HCT116 (cell line): Measurements from ENCODE around the gene GNB1. TPM values are rescaled to one million over a fixed set of nuclear protein-coding genes. Genes with fewer than 3 reads are reported as not detected.

Experiments used
- ATAC-seq: fragments of 200-7000 bp; cut with Tn5 transposase; 2 replicates; pipeline ENCODE4 v1.9.1; 2020; ENCODE audit warnings: mild to moderate bottlenecking, moderate library complexity
- BruUV-seq: library from RNA; stranded (reverse); fragments of 400-500 nt; replicated peaks from 2 replicates; lab custom pipeline; 2021; lab: Mats Ljungman, UMichigan
- CTCF ChIA-PET: fragments of 300-600 bp; sonication (Branson Sonifier 250); formaldehyde crosslinking; loops from one replicate; lab custom pipeline; 2021; ENCODE audit warnings: antibody characterized with exemption; lab: Charles Lee
- POLR2A ChIA-PET: fragments of 300-600, 350-600 bp; sonication (Branson Sonifier 250); formaldehyde crosslinking; loops from one replicate; lab custom pipeline; 2021; ENCODE audit warnings: antibody characterized with exemption; lab: Charles Lee
- RAD21 ChIA-PET, 2 experiments: fragments of 300-600 bp; sonication (Branson Sonifier 250); formaldehyde crosslinking; loops; one replicate each; lab custom pipeline; 2023; ENCODE audit warnings: low total read pairs in 2 of 2; ENCODE audit not compliant: uncharacterized antibody in 2 of 2, unreplicated experiment in 2 of 2, low non-redundant PET in 1 of 2; lab: Charles Lee
- DNase-seq: peaks from one replicate; pipeline ENCODE4 v3.0.0-alpha.2; 2010; ENCODE audit warnings: low read depth, low spot score
- H2AFZ ChIP-seq: fragments of 200-600 bp; shearing (Covaris generic), sonication (generic); 2 replicates; pipeline ENCODE4 v1.6.1; 2017; ENCODE audit warnings: low read depth, mixed run types, mixed read lengths, antibody characterized with exemption, low read length; ENCODE audit not compliant: poor library complexity, severe bottlenecking
- H3K27ac ChIP-seq: 2 replicates; pipeline ENCODE4 v1.5.1; 2012; ENCODE audit warnings: low read depth, low read length
- H3K27me3 ChIP-seq: fragments of 200-600 bp; sonication (generic); 2 replicates; pipeline ENCODE4 v1.6.1; 2016; ENCODE audit warnings: mixed run types, low read length, mixed read lengths; ENCODE audit not compliant: insufficient read depth
- H3K36me3 ChIP-seq, 2 experiments: fragments of 200-500 bp in 1 of 2; fragments of 200-600 bp in 1 of 2; sonication (Bioruptor generic) in 1 of 2; sonication (generic) in 1 of 2; 2 replicates each; pipeline versions ENCODE4 v1.5.1 to v1.6.1; 2014 to 2016; ENCODE audit warnings: low read length in 2 of 2, inconsistent platforms in 1 of 2, mixed read lengths in 1 of 2, mixed run types in 1 of 2; ENCODE audit not compliant: insufficient read depth in 2 of 2, control insufficient read depth in 1 of 2
- H3K4me1 ChIP-seq, 2 experiments: fragments of 200-600 bp in 1 of 2; sonication (generic) in 1 of 2; 2 replicates each; pipeline versions ENCODE4 v1.5.1 to v1.6.1; 2012 to 2017; ENCODE audit warnings: low read length in 2 of 2, inconsistent platforms in 1 of 2, mild to moderate bottlenecking in 1 of 2, mixed read lengths in 1 of 2, mixed run types in 1 of 2, moderate library complexity in 1 of 2; ENCODE audit not compliant: insufficient read depth in 2 of 2, control insufficient read depth in 1 of 2
- H3K4me2 ChIP-seq: fragments of 200-600 bp; sonication (generic); 2 replicates; pipeline ENCODE4 v1.6.1; 2017; ENCODE audit warnings: mixed run types, low read length, mixed read lengths
- H3K4me3 ChIP-seq, 2 experiments: fragments of 200-600 bp in 1 of 2; sonication (generic) in 1 of 2; replicated peaks in 1 of 2; 2 replicates each; pipeline ENCODE4 v1.5.1; 2011 to 2016; ENCODE audit warnings: low read length in 2 of 2, control low read depth in 1 of 2, low read depth in 1 of 2, mild to moderate bottlenecking in 1 of 2, mixed read lengths in 1 of 2, mixed run types in 1 of 2
- H3K79me2 ChIP-seq: fragments of 200-600 bp; sonication (generic); 2 replicates; pipeline ENCODE4 v1.6.1; 2017; ENCODE audit warnings: mild to moderate bottlenecking, mixed run types, low read length, moderate library complexity, mixed read lengths; ENCODE audit not compliant: insufficient read depth
- H3K9ac ChIP-seq: fragments of 200-600 bp; sonication (generic); 2 replicates; pipeline ENCODE4 v1.6.1; 2016; ENCODE audit warnings: low read length, mixed read lengths
- H3K9me2 ChIP-seq: fragments of 200-600 bp; sonication (generic), shearing (Covaris generic); 2 replicates; pipeline ENCODE4 v1.6.1; 2017; ENCODE audit warnings: mixed run types, mild to moderate bottlenecking, moderate library complexity; ENCODE audit not compliant: insufficient read depth
- H3K9me3 ChIP-seq, 2 experiments: fragments of 200-500 bp in 1 of 2; fragments of 200-600 bp in 1 of 2; sonication (Bioruptor generic) in 1 of 2; sonication (generic) in 1 of 2; 2 replicates each; pipeline ENCODE4 v1.6.1; 2014 to 2017; ENCODE audit warnings: low read length in 2 of 2, mixed read lengths in 2 of 2, inconsistent platforms in 1 of 2, low read depth in 1 of 2, mild to moderate bottlenecking in 1 of 2, mixed run types in 1 of 2, moderate library complexity in 1 of 2; ENCODE audit not compliant: control insufficient read depth in 1 of 2, insufficient read depth in 1 of 2
- H4K20me1 ChIP-seq: fragments of 200-600 bp; sonication (generic), shearing (Covaris generic); 2 replicates; pipeline ENCODE4 v1.6.1; 2017; ENCODE audit warnings: mixed run types, mild to moderate bottlenecking, moderate library complexity; ENCODE audit not compliant: insufficient read depth
- EZH2phosphoT487 ChIP-seq: fragments of 200-600 bp; IDR thresholded peaks from 2 replicates; pipeline ENCODE4 v1.6.1; 2018; ENCODE audit warnings: antibody characterized with exemption, borderline replicate concordance
- POLR2A ChIP-seq: IDR thresholded peaks from 2 replicates; pipeline ENCODE4 v1.7.0; 2011; ENCODE audit warnings: borderline replicate concordance; ENCODE audit not compliant: insufficient read depth, insufficient read length; ENCODE audit errors: extremely low read depth
- POLR2AphosphoS5 ChIP-seq: IDR thresholded peaks from 2 replicates; pipeline ENCODE4 v1.6.1; 2011; ENCODE audit warnings: mild to moderate bottlenecking, low read depth, low read length, moderate library complexity
- RAD21 ChIP-seq: IDR thresholded peaks from 2 replicates; pipeline ENCODE4 v1.6.1; 2012; ENCODE audit warnings: low read depth, mild to moderate bottlenecking
- SIN3A ChIP-seq: IDR thresholded peaks from 2 replicates; pipeline ENCODE4 v1.6.1; 2012; ENCODE audit warnings: low read depth
- SRF ChIP-seq: IDR thresholded peaks from 2 replicates; pipeline ENCODE4 v1.6.1; 2012; ENCODE audit warnings: low read depth
- TCF7L2 ChIP-seq: IDR thresholded peaks from 2 replicates; pipeline ENCODE4 v1.7.0; 2011; ENCODE audit warnings: borderline replicate concordance, inconsistent platforms; ENCODE audit not compliant: insufficient read depth, insufficient read length; ENCODE audit errors: extremely low read depth
- ZBTB33 ChIP-seq: IDR thresholded peaks from 2 replicates; pipeline ENCODE4 v1.6.1; 2011; ENCODE audit warnings: mild to moderate bottlenecking, low read length, moderate library complexity; ENCODE audit not compliant: insufficient replicate concordance; ENCODE audit errors: extremely low read depth
- intact Hi-C: fragments of 100-400 bp; cut with micrococcal nuclease; formaldehyde crosslinking; loops from 2 replicates; pipeline ENCODE4 v1.10.0; 2022
- total RNA-seq: library from RNA; stranded (reverse); gene quantifications from one replicate; pipeline ENCODE4 v1.2.1, GENCODE V29; 2021; ENCODE audit not compliant: unreplicated experiment

GNB1 gene
- total RNA-seq, 1 experiment from 2014 or later, result 371 TPM

- no peak overlapping the region for H3K9ac ChIP-seq
- BruUV-seq, result no TSS peak
- ATAC-seq (no peak), DNase-seq (no peak)
- no peaks in the 10 kb centered on the region for H4K20me1 ChIP-seq
- H3K27ac ChIP-seq, result no peak overlapping the region
- no peak overlapping the region for H2AFZ ChIP-seq
- H3K79me2 ChIP-seq, result peaks cover 28% of the 10 kb centered on the region
- H3K27me3 ChIP-seq, result no peaks in the 10 kb centered on the region
- peaks cover 2 to 41% of the 10 kb centered on the region in 2 experiments; a peak in 3 of 4 replicates for H3K36me3 ChIP-seq
- POLR2A ChIA-PET, result no interaction called here
- intact Hi-C loops, result no loop called here
- no peaks in the 10 kb centered on the region for H3K9me2 ChIP-seq
- CTCF ChIA-PET, result no interaction called here
- TF ChIP-seq POLR2A, result no peak
- TF ChIP-seq SIN3A, result no peak
- TF ChIP-seq EZH2phosphoT487, result no peak
- TF ChIP-seq, all 23 proteins: peak for 0
- Histone ChIP-seq H3K4me2 (no peak overlapping the region), H3K4me3 (no peak overlapping the region), H3K4me1 (peaks cover 13 to 16% of the 10 kb centered on the region in 2 experiments), H3K9me3 (no peaks in the 10 kb centered on the region)
- RAD21 ChIA-PET, result no interaction called here
These were observed 136.7 kb downstream of the GNB1 start for GRCh38 chr1:1754051-1754815.

GRCh38 chr1:1753607-1754005 is 137.3 kb downstream of the GNB1 start:
- no peak overlapping the region for H3K27ac ChIP-seq
- peaks cover 8 to 10% of the 10 kb centered on the region in 2 experiments for H3K4me1 ChIP-seq
- intact Hi-C loops, result no loop called here
- ChIA-PET POLR2A (no interaction called here), CTCF (no interaction called here)
- no peak overlapping the region for H3K9ac ChIP-seq
- no peak for DNase-seq
- no peak overlapping the region for H3K4me2 ChIP-seq
- no peak for ATAC-seq
- TF ChIP-seq POLR2AphosphoS5 (no peak), RAD21 (no peak), EZH2phosphoT487 (no peak), SRF (no peak), ZBTB33 (no peak), TCF7L2 (no peak)
- TF ChIP-seq, all 23 proteins: peak for 0
- Histone ChIP-seq H3K79me2 (peaks cover 22% of the 10 kb centered on the region), H2AFZ (no peak overlapping the region), H3K27me3 (no peaks in the 10 kb centered on the region), H3K36me3 (peaks cover 2 to 38% of the 10 kb centered on the region in 2 experiments; a peak in 3 of 4 replicates), H3K4me3 (no peak overlapping the region), H4K20me1 (no peaks in the 10 kb centered on the region), H3K9me2 (no peaks in the 10 kb centered on the region), H3K9me3 (no peaks in the 10 kb centered on the region)
- RAD21 ChIA-PET, result no interaction called here
- BruUV-seq, result no TSS peak
